PC-9 (cell line): Measurements from ENCODE around the gene PLEKHG5. TPM values are rescaled to one million over a fixed set of nuclear protein-coding genes. Genes with fewer than 3 reads are reported as not detected.

Experiments
- BruUV-seq: library from RNA; stranded (reverse); fragments of 400-500 nt; replicated peaks from 2 replicates; lab custom pipeline; 2021; lab: Mats Ljungman, UMichigan
- CTCF ChIA-PET: fragments of 300-600 bp; sonication (Branson Sonifier 250); formaldehyde crosslinking; loops from one replicate; lab custom pipeline; 2022; ENCODE audit warnings: antibody characterized with exemption; lab: Charles Lee
- POLR2A ChIA-PET: fragments of 300-600 bp; sonication (Branson Sonifier 250); formaldehyde crosslinking; loops from one replicate; lab custom pipeline; 2022; ENCODE audit warnings: antibody characterized with exemption; ENCODE audit not compliant: unreplicated experiment; lab: Charles Lee
- DNase-seq, 2 experiments: peaks; one replicate each; pipeline versions ENCODE4 v3.0.0 to v3.0.0-alpha.2; 2015 to 2022; ENCODE audit warnings: mixed read lengths in 1 of 2
- H2AFZ ChIP-seq: fragments of 200-600 bp; sonication (generic); 2 replicates; pipeline ENCODE4 v1.8.1; 2017; ENCODE audit warnings: antibody characterized with exemption
- H3F3A ChIP-seq: fragments of 200-600 bp; sonication (generic); 2 replicates; pipeline ENCODE4 v1.8.1; 2017; ENCODE audit warnings: antibody characterized with exemption, mild to moderate bottlenecking, low read depth; ENCODE audit not compliant: insufficient read depth
- H3K27ac ChIP-seq: fragments of 200-600 bp; sonication (generic); 2 replicates; pipeline ENCODE4 v1.6.1; 2016; ENCODE audit warnings: mixed run types
- H3K27me3 ChIP-seq: fragments of 200-600 bp; sonication (generic); 2 replicates; pipeline ENCODE4 v1.6.1; 2016; ENCODE audit warnings: low read depth, mixed run types; ENCODE audit not compliant: insufficient read depth
- H3K36me3 ChIP-seq: fragments of 200-600 bp; sonication (generic); 2 replicates; pipeline ENCODE4 v1.6.1; 2016; ENCODE audit warnings: low read depth, mixed run types
- H3K4me1 ChIP-seq: fragments of 200-600 bp; sonication (generic); replicated peaks from 2 replicates; pipeline ENCODE4 v1.6.1; 2016; ENCODE audit warnings: mixed run types; ENCODE audit not compliant: insufficient read depth
- H3K4me2 ChIP-seq: fragments of 200-600 bp; sonication (generic); 2 replicates; pipeline ENCODE4 v1.6.1; 2017; ENCODE audit warnings: mixed run types
- H3K4me3 ChIP-seq: fragments of 200-600 bp; sonication (generic); 2 replicates; pipeline ENCODE4 v1.6.1; 2016; ENCODE audit warnings: mixed run types
- H3K79me2 ChIP-seq: fragments of 200-600 bp; sonication (generic); 2 replicates; pipeline ENCODE4 v1.6.1; 2017; ENCODE audit warnings: low read depth, mixed run types
- H3K9me2 ChIP-seq: fragments of 200-600 bp; sonication (generic); 2 replicates; pipeline ENCODE4 v1.8.1; 2017; ENCODE audit warnings: mild to moderate bottlenecking; ENCODE audit not compliant: insufficient read depth
- H3K9me3 ChIP-seq: fragments of 200-600 bp; sonication (generic); 2 replicates; pipeline ENCODE4 v1.8.1; 2016; ENCODE audit warnings: low read depth; ENCODE audit not compliant: insufficient read depth
- H4K20me1 ChIP-seq: fragments of 200-600 bp; sonication (generic); 2 replicates; pipeline ENCODE4 v1.8.1; 2017; ENCODE audit not compliant: insufficient read depth
- EZH2 ChIP-seq: fragments of 200-600 bp; sonication (generic); IDR thresholded peaks from 2 replicates; pipeline ENCODE4 v1.8.0; 2017; ENCODE audit warnings: antibody characterized with exemption, low read depth
- intact Hi-C: fragments of 100-400 bp; cut with micrococcal nuclease; formaldehyde crosslinking; loops from one replicate; pipeline ENCODE4 v1.10.0; 2022; ENCODE audit not compliant: unreplicated experiment
- total RNA-seq: library from RNA; stranded (reverse); gene quantifications from 2 replicates; pipeline ENCODE4 v1.2.3, GENCODE V29; 2021
- TF ChIP-seq, protein P1 (sequence below): fragments of 200-600 bp; sonication (generic); conservative IDR thresholded peaks from 2 replicates; pipeline ENCODE4 v1.6.1; 2017; ENCODE audit warnings: mixed run types, antibody characterized with exemption, mild to moderate bottlenecking, moderate library complexity

Gene PLEKHG5
- total RNA-seq, 1 experiment from 2014 or later: 11.3 TPM

DNA sequence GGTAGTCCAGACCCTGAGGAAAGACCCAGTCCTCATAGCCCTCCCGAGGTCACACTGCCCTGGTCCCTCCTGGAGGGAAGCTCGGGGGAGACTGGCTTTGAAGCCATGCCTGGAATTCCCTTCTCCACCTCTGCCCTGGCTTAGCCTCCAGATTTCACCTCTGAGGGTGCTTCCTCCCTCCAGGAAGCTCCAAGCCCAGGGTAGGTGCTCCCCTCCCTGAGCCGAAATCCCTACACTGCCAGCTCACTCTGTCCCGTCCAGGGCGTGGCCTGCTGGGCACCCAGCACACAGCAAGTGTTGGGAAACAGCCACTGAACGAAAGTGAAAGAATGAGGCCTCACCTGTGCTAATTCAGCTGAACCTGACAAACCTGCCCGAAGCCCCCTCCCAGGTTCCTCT lies 19.5 kb downstream of the PLEKHG5 start:
- no peaks in the 10 kb centered on the region for H3K9me3 ChIP-seq
- H2AFZ ChIP-seq: no peak overlapping the region
- no peaks in the 10 kb centered on the region for H3K27me3 ChIP-seq
- TF ChIP-seq, protein P1, sequence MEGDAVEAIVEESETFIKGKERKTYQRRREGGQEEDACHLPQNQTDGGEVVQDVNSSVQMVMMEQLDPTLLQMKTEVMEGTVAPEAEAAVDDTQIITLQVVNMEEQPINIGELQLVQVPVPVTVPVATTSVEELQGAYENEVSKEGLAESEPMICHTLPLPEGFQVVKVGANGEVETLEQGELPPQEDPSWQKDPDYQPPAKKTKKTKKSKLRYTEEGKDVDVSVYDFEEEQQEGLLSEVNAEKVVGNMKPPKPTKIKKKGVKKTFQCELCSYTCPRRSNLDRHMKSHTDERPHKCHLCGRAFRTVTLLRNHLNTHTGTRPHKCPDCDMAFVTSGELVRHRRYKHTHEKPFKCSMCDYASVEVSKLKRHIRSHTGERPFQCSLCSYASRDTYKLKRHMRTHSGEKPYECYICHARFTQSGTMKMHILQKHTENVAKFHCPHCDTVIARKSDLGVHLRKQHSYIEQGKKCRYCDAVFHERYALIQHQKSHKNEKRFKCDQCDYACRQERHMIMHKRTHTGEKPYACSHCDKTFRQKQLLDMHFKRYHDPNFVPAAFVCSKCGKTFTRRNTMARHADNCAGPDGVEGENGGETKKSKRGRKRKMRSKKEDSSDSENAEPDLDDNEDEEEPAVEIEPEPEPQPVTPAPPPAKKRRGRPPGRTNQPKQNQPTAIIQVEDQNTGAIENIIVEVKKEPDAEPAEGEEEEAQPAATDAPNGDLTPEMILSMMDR: no peak
- no peak for TF ChIP-seq EZH2
- ChIA-PET CTCF (interaction anchor here (0.9 kb wide), 1 partner anchor 52 kb away, joined by 6 read pairs; the partner anchor contains the start of gene HES2), POLR2A (interaction anchor here (0.6 kb wide), 1 partner anchor 162 kb away, joined by 3 read pairs; no protein-coding TSS in a partner anchor)
- H3K36me3 ChIP-seq: no peaks in the 10 kb centered on the region
- peak overlapping the region; percentile 31; the same call in 1 of the 2 replicates for H3K4me3 ChIP-seq
- no peaks in the 10 kb centered on the region for H3K79me2 ChIP-seq
- peak; percentile 75 to 78 for DNase-seq
- H3K9me2 ChIP-seq: no peaks in the 10 kb centered on the region
- H3K4me2 ChIP-seq: peak overlapping the region; percentile 71
- no TSS peak for BruUV-seq
- H3K27ac ChIP-seq: peak overlapping the region; percentile 84
- intact Hi-C loops: no loop called here
- peaks cover 11% of the 10 kb centered on the region; the same call in 1 of the 2 replicates for H3K4me1 ChIP-seq
- H4K20me1 ChIP-seq: no peaks in the 10 kb centered on the region
- H3F3A ChIP-seq: peaks cover 10% of the 10 kb centered on the region; the same call in 1 of the 2 replicates

DNA sequence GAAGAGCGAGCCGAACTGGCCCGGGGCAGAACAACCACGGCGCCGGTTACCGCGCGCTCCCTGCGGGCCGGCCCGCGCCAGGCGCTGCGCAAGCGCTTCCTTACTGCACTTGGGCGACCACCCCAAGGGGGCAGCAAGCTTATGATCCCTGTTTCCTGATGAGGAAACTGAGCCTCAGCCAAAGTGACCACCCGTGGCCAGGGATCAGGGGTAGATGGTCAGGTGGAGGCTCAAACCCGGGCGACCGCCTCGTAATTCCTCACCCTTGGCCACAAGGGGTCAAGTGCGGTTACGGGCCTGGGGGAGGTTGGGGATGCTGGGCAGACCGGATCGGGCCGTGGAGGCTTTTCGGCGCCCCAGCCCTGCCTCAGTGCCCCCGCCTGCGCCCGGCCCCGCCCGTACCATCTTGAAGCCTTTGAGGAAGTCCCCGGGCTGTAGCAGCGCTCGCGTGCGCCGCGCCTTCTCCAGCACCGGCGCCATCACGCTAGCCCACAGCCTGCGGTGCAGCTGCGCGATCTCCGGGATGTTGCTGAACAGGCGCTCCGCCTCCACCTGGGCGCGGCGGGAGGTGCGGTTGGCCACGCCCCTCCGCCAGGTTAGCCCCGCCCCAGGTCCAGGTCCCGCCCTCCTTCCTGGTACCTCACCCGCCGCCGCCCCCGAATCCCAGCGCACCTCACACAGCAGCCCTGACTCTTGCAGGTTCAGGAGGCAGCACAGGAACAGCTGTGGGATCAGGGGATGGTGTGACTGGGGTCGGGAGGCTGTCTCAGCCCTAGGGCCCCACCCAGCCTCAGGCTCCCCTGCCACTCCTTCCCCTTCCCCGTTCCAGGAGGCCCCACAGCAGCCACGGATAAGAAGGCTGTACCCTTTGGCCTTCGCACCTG lies 20.1 kb downstream of the PLEKHG5 start:
- CTCF ChIA-PET: interaction anchor here (0.9 kb wide), 1 partner anchor 52 kb away, joined by 6 read pairs; the partner anchor contains the start of gene HES2
- no TSS peak for BruUV-seq

More for the DNA sequence above, 20.1 kb downstream of the PLEKHG5 start:
- TF ChIP-seq EZH2: no peak
- TF ChIP-seq, protein P1: no peak
- Histone ChIP-seq H3K9me3 (no peaks in the 10 kb centered on the region), H4K20me1 (no peaks in the 10 kb centered on the region), H3K27ac (peak overlapping the region; percentile 84), H3K27me3 (no peaks in the 10 kb centered on the region), H3F3A (peaks cover 10% of the 10 kb centered on the region; the same call in 1 of the 2 replicates), H3K9me2 (no peaks in the 10 kb centered on the region), H2AFZ (no peak overlapping the region), H3K79me2 (no peaks in the 10 kb centered on the region), H3K4me2 (peak overlapping the region; percentile 71), H3K36me3 (no peaks in the 10 kb centered on the region), H3K4me1 (peaks cover 11% of the 10 kb centered on the region; the same call in 1 of the 2 replicates), H3K4me3 (peak overlapping the region; percentile 40; the same call in 1 of the 2 replicates)
- DNase-seq: peak in 1 of 2 experiments; percentile 39
- POLR2A ChIA-PET: interaction anchor here (0.6 kb wide), 1 partner anchor 163 kb away, joined by 3 read pairs; no protein-coding TSS in a partner anchor
- intact Hi-C loops: no loop called here
